ENCODE results near the gene ZDHHC13. TPM values are rescaled to one million over a fixed set of nuclear protein-coding genes. Genes with fewer than 3 reads are reported as not detected.

ZDHHC13 gene
- total RNA-seq, 1 donor from 2014 or later, result 18.5 TPM

DNA sequence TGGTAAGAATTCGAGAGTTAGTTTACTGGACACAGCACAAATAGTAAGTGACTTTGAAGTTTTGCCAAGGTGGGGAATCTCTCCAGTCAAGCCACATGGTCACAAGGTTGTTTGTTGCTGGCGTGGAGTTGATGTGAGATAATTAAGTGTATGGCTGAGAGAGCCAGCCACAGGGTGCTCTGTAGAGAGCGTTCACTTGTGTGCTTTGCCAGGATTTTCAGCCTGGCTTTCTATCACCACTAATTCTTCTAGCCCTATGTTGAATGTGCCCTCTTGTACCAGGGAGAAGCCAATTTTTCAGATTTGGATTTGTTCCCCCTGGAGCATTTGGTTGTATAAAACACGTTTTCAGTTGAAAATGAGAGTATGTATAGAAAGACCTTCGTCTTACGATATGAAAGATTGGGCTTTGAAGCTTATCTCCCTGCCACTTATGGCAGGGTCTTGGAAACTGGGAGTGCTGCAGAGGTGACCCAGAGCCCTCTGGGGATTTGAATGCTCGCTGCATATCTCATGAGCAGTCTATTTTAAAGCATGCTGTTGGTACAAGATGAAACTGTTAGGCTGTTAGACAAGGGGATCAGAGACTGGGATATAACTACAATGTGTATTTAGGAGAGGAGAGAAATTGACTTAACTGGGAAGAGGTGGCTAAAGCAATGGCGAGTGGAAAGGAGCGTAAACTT lies 56.2 kb downstream of the ZDHHC13 start:
- TF ChIP-seq, protein P1, sequence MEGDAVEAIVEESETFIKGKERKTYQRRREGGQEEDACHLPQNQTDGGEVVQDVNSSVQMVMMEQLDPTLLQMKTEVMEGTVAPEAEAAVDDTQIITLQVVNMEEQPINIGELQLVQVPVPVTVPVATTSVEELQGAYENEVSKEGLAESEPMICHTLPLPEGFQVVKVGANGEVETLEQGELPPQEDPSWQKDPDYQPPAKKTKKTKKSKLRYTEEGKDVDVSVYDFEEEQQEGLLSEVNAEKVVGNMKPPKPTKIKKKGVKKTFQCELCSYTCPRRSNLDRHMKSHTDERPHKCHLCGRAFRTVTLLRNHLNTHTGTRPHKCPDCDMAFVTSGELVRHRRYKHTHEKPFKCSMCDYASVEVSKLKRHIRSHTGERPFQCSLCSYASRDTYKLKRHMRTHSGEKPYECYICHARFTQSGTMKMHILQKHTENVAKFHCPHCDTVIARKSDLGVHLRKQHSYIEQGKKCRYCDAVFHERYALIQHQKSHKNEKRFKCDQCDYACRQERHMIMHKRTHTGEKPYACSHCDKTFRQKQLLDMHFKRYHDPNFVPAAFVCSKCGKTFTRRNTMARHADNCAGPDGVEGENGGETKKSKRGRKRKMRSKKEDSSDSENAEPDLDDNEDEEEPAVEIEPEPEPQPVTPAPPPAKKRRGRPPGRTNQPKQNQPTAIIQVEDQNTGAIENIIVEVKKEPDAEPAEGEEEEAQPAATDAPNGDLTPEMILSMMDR (conservative IDR thresholded peaks at IDR 0.05), result no peak
- H3K36me3 Mint-ChIP-seq (ENCODE audit: low read depth), result peaks cover 25% of the 10 kb centered on the region
- H3K27ac Mint-ChIP-seq (ENCODE audit: unreplicated experiment), result no peak overlapping the region

DNA sequence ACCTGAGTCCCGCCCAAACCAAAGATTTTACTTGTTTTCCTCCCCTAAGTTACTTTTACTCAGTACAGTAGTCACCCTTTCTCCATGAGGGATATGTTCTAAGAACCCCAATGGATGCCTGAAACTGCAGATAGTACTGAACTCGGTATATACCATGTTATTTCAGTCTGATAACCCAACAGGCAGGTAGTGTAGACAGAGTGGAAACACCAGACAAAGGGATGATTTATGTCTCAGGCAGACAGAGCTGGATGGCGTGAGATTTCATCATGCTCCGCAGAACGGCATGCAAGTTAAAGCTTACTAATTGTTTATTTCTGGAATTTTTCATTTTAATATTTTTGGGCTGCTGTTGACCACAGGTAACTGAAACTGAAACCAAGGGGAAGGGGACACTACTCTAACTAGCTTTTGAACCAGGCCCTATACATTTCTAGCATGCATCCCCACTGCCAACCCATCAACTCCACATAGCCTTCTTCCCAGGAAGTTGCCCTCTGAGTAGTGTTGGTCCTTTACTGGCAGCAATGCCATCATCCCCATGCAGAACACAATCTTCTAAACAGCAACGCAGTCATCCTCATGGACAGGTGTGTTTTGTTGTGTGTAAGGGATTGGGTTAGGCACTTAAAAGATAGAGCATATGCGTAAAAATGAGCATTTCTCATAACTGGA lies 57.1 kb downstream of the ZDHHC13 start:
- Mint-ChIP-seq H3K27me3 (ENCODE audit: low read depth) (peaks cover 8% of the 10 kb centered on the region), H3K4me1 (no peaks in the 10 kb centered on the region), H3K36me3 (ENCODE audit: low read depth) (peaks cover 24% of the 10 kb centered on the region), H3K4me3 (no peak overlapping the region), H3K9me3 (no peaks in the 10 kb centered on the region), H3K27ac (ENCODE audit: unreplicated experiment) (no peak overlapping the region)
- DNase-seq (ENCODE audit: low read depth, low spot score), result no peak
- TF ChIP-seq, protein P1 (conservative IDR thresholded peaks at IDR 0.05), result no peak

More for the DNA sequence above, 56.2 kb downstream of the ZDHHC13 start:
- Mint-ChIP-seq H3K4me1 (no peaks in the 10 kb centered on the region), H3K4me3 (no peak overlapping the region), H3K9me3 (no peaks in the 10 kb centered on the region), H3K27me3 (ENCODE audit: low read depth) (peaks cover 3% of the 10 kb centered on the region)
- no peak for DNase-seq (ENCODE audit: low read depth, low spot score)

DNA sequence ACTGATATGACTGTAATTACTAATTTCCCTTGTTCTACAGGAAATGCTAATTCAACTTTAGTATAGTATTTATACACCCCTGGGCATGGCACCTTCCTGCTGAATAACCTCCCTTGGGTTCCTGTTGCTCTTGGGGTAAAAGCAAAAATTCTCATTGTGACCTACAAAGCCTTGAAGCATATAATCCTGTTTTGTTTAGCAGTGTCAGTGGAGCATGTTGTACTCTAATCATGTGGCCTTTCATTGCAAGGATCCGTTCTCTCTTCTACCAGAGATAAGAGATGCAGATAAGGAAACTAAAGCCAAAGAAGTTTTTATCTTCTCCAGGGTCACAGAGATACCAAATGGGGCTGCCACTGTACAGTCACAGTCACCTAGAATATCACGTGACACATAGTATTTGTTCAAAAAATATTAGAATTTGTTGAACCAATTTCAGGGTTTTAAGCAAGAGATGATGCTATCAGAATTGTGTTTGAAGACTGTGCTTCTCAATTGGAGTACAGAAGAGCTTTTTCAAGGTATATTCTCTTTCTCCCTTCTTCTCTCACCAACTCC lies 59.7 kb downstream of the ZDHHC13 start:
- H3K36me3 Mint-ChIP-seq (ENCODE audit: low read depth), result peaks cover 32% of the 10 kb centered on the region
- H3K27ac Mint-ChIP-seq (ENCODE audit: unreplicated experiment), result no peak overlapping the region
- TF ChIP-seq, protein P1 (conservative IDR thresholded peaks at IDR 0.05), result no peak
- no peak for DNase-seq (ENCODE audit: low read depth, low spot score)
- no peaks in the 10 kb centered on the region for H3K4me1 Mint-ChIP-seq
- H3K27me3 Mint-ChIP-seq (ENCODE audit: low read depth), result peaks cover 25% of the 10 kb centered on the region
- peaks cover 2% of the 10 kb centered on the region for H3K9me3 Mint-ChIP-seq
- no peak overlapping the region for H3K4me3 Mint-ChIP-seq

DNA sequence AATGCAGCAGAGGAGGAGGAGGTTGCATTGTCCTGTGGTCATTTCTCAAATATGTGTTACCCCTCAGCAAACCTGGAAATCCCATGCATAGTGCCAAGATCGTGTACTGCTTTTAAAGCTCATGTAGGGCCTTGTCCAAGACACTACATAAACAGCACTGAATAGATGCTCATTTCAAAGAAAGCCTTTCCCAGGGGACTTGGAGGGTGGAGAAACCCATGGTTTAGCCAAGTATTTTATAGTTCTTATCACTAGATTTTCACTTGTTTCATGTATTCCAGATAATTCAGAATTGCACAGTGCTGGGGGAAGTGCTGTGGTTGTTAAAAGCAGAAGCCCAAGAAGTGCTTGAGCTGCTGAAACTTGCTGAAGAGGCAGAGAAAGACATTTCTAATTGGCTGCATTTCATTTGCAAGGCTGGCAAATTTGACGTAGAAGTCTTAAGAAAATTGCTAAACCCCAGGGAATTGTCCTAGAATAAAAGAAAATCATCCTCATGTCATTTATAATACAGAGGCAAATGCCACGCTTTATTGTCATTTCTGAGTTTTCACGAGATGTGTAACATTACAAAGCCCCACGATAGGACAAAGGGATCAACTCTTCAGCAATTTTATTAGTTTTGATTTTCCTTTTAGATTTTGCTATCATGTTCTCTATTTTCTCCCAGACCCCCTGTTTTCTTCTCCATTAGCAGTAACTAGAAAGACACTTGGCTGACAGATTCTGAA lies 64.7 kb downstream of the ZDHHC13 start:
- H3K36me3 Mint-ChIP-seq (ENCODE audit: low read depth), result peaks cover 15% of the 10 kb centered on the region
- peaks cover 2% of the 10 kb centered on the region for H3K9me3 Mint-ChIP-seq
- peaks cover 73% of the 10 kb centered on the region for H3K27me3 Mint-ChIP-seq (ENCODE audit: low read depth)
- TF ChIP-seq, protein P1 (conservative IDR thresholded peaks at IDR 0.05), result no peak
- H3K27ac Mint-ChIP-seq (ENCODE audit: unreplicated experiment), result no peak overlapping the region
- H3K4me1 Mint-ChIP-seq, result peaks cover 12% of the 10 kb centered on the region
- no peak for DNase-seq (ENCODE audit: low read depth, low spot score)
- no peak overlapping the region for H3K4me3 Mint-ChIP-seq

DNA sequence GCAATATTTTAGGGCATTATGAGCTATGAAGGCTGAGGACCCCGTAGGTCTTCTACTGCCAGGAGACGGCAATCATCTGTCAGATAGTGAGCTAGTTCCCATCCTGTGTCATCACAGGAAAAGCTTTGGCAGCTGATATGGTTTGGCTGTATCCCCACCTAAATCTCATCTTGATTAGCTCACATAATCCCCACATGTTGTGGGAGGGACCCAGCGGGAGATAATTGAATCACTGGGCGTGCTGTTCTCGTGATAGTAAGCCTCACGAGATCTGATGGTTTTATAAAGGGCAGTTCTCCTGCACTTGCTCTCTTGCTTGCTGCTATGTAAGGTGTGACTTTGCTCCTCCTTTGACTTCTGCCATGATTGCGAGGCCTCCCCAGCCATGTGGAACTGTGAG lies 66.7 kb downstream of the ZDHHC13 start:
- Mint-ChIP-seq H3K4me3 (no peak overlapping the region), H3K4me1 (peaks cover 31% of the 10 kb centered on the region), H3K9me3 (peaks cover 2% of the 10 kb centered on the region), H3K36me3 (ENCODE audit: low read depth) (peaks cover 12% of the 10 kb centered on the region), H3K27me3 (ENCODE audit: low read depth) (peaks cover 84% of the 10 kb centered on the region), H3K27ac (ENCODE audit: unreplicated experiment) (no peak overlapping the region)
- no peak for DNase-seq (ENCODE audit: low read depth, low spot score)
- TF ChIP-seq, protein P1 (conservative IDR thresholded peaks at IDR 0.05), result no peak
